HepG2 (cell line): Measurements from ENCODE around the gene RTP5. TPM values are rescaled to one million over a fixed set of nuclear protein-coding genes. Genes with fewer than 3 reads are reported as not detected.

ENCODE experiments used
- FOXO1 ChIP-seq: sonication (generic); formaldehyde crosslinking; IDR thresholded peaks from 2 replicates; pipeline ENCODE4 v1.4.0; 2020; ENCODE audit warnings: missing genetic modification reagents
- HMGA1 ChIP-seq: sonication (generic); formaldehyde crosslinking; conservative IDR thresholded peaks from 2 replicates; pipeline ENCODE4 v1.4.0; 2020; ENCODE audit warnings: missing genetic modification reagents
- RAD21 ChIP-seq: fragments of 450-650 bp; formaldehyde crosslinking; IDR thresholded peaks from 2 replicates; pipeline ENCODE4 v1.5.0; 2020; ENCODE audit warnings: mild to moderate bottlenecking
- RXRB ChIP-seq: IDR thresholded peaks from 2 replicates; pipeline ENCODE4 v1.6.1; 2016; ENCODE audit warnings: borderline replicate concordance, missing genetic modification reagents, missing compliant biosample characterization
- SAP130 ChIP-seq: IDR thresholded peaks from 2 replicates; pipeline ENCODE4 v1.6.1; 2016; ENCODE audit warnings: low read depth
- SP2 ChIP-seq: sonication (generic); formaldehyde crosslinking; IDR thresholded peaks from 2 replicates; pipeline ENCODE4 v1.5.1; 2020; ENCODE audit warnings: mild to moderate bottlenecking, missing genetic modification reagents
- STAG1 ChIP-seq: sonication (generic); formaldehyde crosslinking; IDR thresholded peaks from 2 replicates; pipeline ENCODE4 v1.4.0; 2020; ENCODE audit warnings: missing genetic modification reagents
- ZBTB21 ChIP-seq: sonication (generic); formaldehyde crosslinking; IDR thresholded peaks from 2 replicates; pipeline ENCODE4 v1.4.0; 2020; ENCODE audit warnings: missing genetic modification reagents
- ZEB1 ChIP-seq: IDR thresholded peaks from 2 replicates; pipeline ENCODE4 v1.6.1; 2012; ENCODE audit warnings: mild to moderate bottlenecking, low read depth, inconsistent platforms; ENCODE audit not compliant: insufficient replicate concordance
- ZNF205 ChIP-seq: IDR thresholded peaks from 2 replicates; pipeline ENCODE4 v1.6.1; 2018; ENCODE audit warnings: missing biosample characterization, missing genetic modification reagents
- polyA plus RNA-seq, 8 experiments: library from polyadenylated mRNA; depleted of rRNA in 3 of 8; stranded (reverse) in 7 of 8; unstranded in 1 of 8; fragments of >200 nt; fragmentation: Illumina TruSeq in 4 of 8; extraction: Trizol in 4 of 8; gene quantifications; 2 replicates each; pipeline versions ENCODE4 v1.2.1 to v1.2.3, GENCODE V29; 2011 to 2016; ENCODE audit warnings: low read depth in 4 of 8, missing spikeins in 1 of 8, mixed read lengths in 1 of 8; ENCODE audit not compliant: insufficient read depth in 1 of 8
- total RNA-seq, 5 experiments: library from RNA; depleted of rRNA; stranded (reverse); fragments of >200 nt; fragmentation: Illumina TruSeq; extraction: Trizol; gene quantifications; 2 replicates each; pipeline ENCODE4 v1.2.3, GENCODE V29; 2016; ENCODE audit warnings: low read depth in 1 of 5
- TF ChIP-seq, protein P1 (sequence below): sonication (generic); formaldehyde crosslinking; conservative IDR thresholded peaks from 2 replicates; pipeline ENCODE4 v1.8.1; 2023; ENCODE audit warnings: missing genetic modification reagents
- TF ChIP-seq, protein P2 (sequence below): sonication (generic); formaldehyde crosslinking; IDR thresholded peaks from 2 replicates; pipeline ENCODE4 v1.4.0; 2020; ENCODE audit warnings: missing genetic modification reagents
- TF ChIP-seq, protein P3 (sequence below): sonication (generic); formaldehyde crosslinking; IDR thresholded peaks from 2 replicates; pipeline ENCODE4 v1.8.1; 2023; ENCODE audit warnings: mild to moderate bottlenecking, missing genetic modification reagents
- TF ChIP-seq, protein P4 (sequence below): sonication (generic); formaldehyde crosslinking; IDR thresholded peaks from 2 replicates; pipeline ENCODE4 v1.4.0; 2020; ENCODE audit warnings: missing genetic modification reagents, borderline replicate concordance
- TF ChIP-seq, protein P5 (sequence below): sonication (generic); formaldehyde crosslinking; IDR thresholded peaks from 2 replicates; pipeline ENCODE4 v1.4.0; 2020; ENCODE audit warnings: missing genetic modification reagents

RTP5 gene
- total and polyA plus RNA-seq, 2 of the 13 experiments (the other 11 are each of a cell fraction or from before 2014, with no cell fraction given) = not detected

DNA sequence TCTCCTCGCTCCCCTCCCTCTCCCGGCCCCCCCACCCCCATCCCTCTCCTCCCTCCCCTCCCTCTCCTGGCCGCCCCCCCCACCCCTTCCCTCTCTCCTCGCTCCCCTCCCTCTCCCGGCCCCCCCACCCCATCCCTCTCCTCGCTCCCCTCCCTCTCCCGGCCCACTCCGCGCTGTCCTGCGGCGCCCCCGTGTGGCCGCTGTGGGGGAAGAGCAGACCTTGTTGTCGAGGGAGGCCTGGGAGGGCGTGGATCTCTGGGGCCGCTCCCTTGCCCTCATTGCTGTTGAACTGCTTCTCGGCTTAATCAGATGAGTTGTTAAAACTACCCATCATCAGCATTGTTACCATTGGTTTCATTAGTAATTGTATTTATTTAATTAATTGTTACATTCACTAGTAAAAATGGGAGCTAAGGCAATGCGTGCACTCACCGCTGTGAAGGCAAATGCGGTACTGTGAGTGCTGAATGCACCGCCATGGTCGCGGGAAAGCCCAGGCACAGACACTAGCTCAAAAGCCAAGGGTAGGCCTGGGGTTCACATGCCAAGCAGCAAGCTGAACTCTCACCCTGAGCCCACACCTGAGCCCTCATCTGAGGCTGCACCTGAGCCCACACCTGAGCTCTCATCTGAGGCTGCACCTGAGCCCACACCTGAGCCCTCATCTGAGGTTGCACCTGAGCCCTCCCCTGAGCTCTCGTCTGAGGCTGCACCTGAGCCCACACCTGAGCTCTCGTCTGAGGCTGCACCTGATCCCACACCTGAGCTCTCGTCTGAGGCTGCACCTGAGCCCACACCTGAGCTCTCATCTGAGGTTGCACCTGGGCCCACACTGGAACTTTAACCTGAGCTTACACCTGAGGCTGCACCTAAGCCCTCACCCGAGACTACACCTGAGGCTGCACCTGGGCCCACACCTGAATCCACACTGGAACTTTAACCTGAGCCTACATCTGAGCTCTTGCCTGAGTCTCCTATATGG lies 8.8 kb downstream of the RTP5 start (continued):
- TF ChIP-seq, protein P1, sequence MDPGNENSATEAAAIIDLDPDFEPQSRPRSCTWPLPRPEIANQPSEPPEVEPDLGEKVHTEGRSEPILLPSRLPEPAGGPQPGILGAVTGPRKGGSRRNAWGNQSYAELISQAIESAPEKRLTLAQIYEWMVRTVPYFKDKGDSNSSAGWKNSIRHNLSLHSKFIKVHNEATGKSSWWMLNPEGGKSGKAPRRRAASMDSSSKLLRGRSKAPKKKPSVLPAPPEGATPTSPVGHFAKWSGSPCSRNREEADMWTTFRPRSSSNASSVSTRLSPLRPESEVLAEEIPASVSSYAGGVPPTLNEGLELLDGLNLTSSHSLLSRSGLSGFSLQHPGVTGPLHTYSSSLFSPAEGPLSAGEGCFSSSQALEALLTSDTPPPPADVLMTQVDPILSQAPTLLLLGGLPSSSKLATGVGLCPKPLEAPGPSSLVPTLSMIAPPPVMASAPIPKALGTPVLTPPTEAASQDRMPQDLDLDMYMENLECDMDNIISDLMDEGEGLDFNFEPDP (CRISPR knock-in tag) = no peak
- TF ChIP-seq, protein P2, sequence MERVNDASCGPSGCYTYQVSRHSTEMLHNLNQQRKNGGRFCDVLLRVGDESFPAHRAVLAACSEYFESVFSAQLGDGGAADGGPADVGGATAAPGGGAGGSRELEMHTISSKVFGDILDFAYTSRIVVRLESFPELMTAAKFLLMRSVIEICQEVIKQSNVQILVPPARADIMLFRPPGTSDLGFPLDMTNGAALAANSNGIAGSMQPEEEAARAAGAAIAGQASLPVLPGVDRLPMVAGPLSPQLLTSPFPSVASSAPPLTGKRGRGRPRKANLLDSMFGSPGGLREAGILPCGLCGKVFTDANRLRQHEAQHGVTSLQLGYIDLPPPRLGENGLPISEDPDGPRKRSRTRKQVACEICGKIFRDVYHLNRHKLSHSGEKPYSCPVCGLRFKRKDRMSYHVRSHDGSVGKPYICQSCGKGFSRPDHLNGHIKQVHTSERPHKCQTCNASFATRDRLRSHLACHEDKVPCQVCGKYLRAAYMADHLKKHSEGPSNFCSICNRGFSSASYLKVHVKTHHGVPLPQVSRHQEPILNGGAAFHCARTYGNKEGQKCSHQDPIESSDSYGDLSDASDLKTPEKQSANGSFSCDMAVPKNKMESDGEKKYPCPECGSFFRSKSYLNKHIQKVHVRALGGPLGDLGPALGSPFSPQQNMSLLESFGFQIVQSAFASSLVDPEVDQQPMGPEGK = peak; percentile 88
- no peak for TF ChIP-seq HMGA1
- 0 out of 2 replicates have a peak, but pooled peaks have one; percentile 13 for TF ChIP-seq FOXO1 (CRISPR knock-in tag)
- TF ChIP-seq, protein P3, sequence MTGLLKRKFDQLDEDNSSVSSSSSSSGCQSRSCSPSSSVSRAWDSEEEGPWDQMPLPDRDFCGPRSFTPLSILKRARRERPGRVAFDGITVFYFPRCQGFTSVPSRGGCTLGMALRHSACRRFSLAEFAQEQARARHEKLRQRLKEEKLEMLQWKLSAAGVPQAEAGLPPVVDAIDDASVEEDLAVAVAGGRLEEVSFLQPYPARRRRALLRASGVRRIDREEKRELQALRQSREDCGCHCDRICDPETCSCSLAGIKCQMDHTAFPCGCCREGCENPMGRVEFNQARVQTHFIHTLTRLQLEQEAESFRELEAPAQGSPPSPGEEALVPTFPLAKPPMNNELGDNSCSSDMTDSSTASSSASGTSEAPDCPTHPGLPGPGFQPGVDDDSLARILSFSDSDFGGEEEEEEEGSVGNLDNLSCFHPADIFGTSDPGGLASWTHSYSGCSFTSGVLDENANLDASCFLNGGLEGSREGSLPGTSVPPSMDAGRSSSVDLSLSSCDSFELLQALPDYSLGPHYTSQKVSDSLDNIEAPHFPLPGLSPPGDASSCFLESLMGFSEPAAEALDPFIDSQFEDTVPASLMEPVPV (CRISPR knock-in tag) = no peak
- TF ChIP-seq STAG1 (CRISPR knock-in tag) = peak; percentile 86
- peak; percentile 41; the same call in 1 of the 2 replicates for TF ChIP-seq RXRB (CRISPR knock-in tag)
- no peak for TF ChIP-seq ZBTB21 (CRISPR knock-in tag)
- TF ChIP-seq, protein P4, sequence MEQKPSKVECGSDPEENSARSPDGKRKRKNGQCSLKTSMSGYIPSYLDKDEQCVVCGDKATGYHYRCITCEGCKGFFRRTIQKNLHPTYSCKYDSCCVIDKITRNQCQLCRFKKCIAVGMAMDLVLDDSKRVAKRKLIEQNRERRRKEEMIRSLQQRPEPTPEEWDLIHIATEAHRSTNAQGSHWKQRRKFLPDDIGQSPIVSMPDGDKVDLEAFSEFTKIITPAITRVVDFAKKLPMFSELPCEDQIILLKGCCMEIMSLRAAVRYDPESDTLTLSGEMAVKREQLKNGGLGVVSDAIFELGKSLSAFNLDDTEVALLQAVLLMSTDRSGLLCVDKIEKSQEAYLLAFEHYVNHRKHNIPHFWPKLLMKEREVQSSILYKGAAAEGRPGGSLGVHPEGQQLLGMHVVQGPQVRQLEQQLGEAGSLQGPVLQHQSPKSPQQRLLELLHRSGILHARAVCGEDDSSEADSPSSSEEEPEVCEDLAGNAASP = 0 out of 2 replicates have a peak, but pooled peaks have one; percentile 45
- TF ChIP-seq SAP130 (CRISPR knock-in tag) = peak; percentile 46; the same call in 1 of the 2 replicates
- no peak for TF ChIP-seq SP2 (CRISPR knock-in tag)
- TF ChIP-seq ZNF205 (CRISPR knock-in tag) = no peak
- peak; percentile 49 for TF ChIP-seq ZEB1
- TF ChIP-seq, protein P5, sequence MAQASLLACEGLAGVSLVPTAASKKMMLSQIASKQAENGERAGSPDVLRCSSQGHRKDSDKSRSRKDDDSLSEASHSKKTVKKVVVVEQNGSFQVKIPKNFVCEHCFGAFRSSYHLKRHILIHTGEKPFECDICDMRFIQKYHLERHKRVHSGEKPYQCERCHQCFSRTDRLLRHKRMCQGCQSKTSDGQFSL = peak; percentile 91
- peak; percentile 58; the same call in 1 of the 2 replicates for TF ChIP-seq RAD21
